ENCODE measurements around the gene PTMA. TPM values are rescaled to one million over a fixed set of nuclear protein-coding genes. Genes with fewer than 3 reads are reported as not detected.

Gene PTMA
- total and polyA plus RNA-seq, 11 donors: 143 to 707 (median 207) TPM

DNA sequence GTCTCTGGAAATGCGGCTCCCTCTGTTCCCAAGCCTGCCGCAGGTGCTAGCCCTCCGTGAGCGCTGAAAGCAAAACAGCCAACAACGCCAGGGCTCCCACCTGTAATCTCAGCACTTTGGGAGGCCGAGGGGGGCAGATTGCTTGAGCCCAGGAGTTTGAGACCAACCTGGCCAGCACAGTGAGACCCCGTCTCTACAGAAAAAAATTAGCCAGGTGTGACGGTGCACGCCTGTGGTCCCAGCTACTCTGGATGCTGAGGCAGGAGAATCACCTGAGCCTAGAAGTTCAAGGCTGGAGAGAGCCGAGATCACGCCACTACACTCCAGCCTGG is 41.3 kb upstream of the PTMA start:
- Histone ChIP-seq H3K36me3 (no peaks in the 10 kb centered on the region), H3K4me3 (peak overlapping the region; percentile 7 to 64 (median 56)), H3K4me1 (peaks cover 3 to 66% (median 46%) of the 10 kb centered on the region in 12 donors), H3K9me3 (no peaks in the 10 kb centered on the region), H3K27me3 (no peaks in the 10 kb centered on the region), H3K27ac (peak overlapping the region; percentile 96 to 100 (median 99))
- 20 to 27% (median 24%) methylated on average over 11 of the region's 11 CpGs for WGBS, 4 donors
- DNase-seq: no peak
- no peak for ATAC-seq
- TF ChIP-seq POLR2A (IDR thresholded peaks at IDR 0.05): no peak
- intact Hi-C loops (cut with DNase I): loop anchor here in 3 of 10 donors (2.0 to 5.0 kb wide), 3 partner anchors 24 to 54 kb away; partner anchors contain the start of gene PTMA (in 1 of the 3)

DNA sequence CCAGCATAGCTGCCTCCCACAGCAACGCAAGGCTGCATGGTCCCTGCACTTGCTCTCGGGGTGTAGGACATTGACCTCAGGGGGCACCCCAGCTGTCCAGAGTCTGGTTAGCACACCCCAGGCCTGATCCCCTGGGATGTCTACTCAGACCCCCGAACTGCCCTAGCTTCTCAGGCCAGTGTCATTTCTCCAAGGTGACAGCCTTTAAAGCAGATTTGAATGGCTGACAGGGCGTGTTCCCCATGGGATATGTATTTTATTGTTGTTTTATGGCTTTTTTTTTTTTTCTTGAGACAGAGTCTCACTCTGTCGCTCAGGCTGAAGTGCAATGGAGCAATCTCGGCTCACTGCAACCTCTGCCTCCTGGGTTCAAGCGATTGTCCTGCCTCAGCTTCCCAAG is 40.8 kb upstream of the PTMA start:
- H3K36me3 ChIP-seq: no peaks in the 10 kb centered on the region
- intact Hi-C loops (cut with DNase I): loop anchor here in 3 of 10 donors (2.0 to 5.0 kb wide), 3 partner anchors 25 to 55 kb away; partner anchors contain the start of gene PTMA (in 1 of the 3)
- no peaks in the 10 kb centered on the region for H3K27me3 ChIP-seq
- peak overlapping the region in 10 of 12 donors; percentile 52 to 64 (median 58) for H3K4me3 ChIP-seq
- DNase-seq: no peak
- H3K27ac ChIP-seq: peak overlapping the region; percentile 96 to 100 (median 99)
- H3K9me3 ChIP-seq: no peaks in the 10 kb centered on the region
- 64 to 70% (median 68%) methylated on average over 7 of the region's 7 CpGs for whole genome bisulfite sequencing, 4 donors
- TF ChIP-seq, protein P1, sequence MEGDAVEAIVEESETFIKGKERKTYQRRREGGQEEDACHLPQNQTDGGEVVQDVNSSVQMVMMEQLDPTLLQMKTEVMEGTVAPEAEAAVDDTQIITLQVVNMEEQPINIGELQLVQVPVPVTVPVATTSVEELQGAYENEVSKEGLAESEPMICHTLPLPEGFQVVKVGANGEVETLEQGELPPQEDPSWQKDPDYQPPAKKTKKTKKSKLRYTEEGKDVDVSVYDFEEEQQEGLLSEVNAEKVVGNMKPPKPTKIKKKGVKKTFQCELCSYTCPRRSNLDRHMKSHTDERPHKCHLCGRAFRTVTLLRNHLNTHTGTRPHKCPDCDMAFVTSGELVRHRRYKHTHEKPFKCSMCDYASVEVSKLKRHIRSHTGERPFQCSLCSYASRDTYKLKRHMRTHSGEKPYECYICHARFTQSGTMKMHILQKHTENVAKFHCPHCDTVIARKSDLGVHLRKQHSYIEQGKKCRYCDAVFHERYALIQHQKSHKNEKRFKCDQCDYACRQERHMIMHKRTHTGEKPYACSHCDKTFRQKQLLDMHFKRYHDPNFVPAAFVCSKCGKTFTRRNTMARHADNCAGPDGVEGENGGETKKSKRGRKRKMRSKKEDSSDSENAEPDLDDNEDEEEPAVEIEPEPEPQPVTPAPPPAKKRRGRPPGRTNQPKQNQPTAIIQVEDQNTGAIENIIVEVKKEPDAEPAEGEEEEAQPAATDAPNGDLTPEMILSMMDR (IDR thresholded peaks at IDR 0.05): no peak
- no peak for TF ChIP-seq POLR2A (IDR thresholded peaks at IDR 0.05)
- peaks cover 3 to 69% (median 48%) of the 10 kb centered on the region in 12 donors for H3K4me1 ChIP-seq
- no peak for ATAC-seq

DNA sequence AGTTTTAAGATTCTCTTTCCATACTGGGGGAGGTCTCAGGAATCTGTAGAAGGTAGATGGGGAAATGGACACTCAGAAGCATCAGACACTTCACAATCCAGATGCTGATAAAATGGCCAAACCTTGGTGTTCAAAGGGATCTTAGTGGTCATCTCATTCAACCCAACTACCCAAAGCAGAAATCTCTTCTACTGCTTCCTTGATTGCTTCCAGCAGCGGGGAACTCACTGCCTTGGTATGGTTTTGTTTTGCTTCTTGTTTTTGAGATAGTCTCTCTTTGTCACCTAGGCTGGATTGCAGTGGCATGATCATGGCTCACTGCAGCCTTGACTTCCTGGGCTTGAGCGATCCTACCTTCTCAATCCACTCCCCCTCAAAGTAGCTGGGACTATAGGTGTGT is 39.3 kb upstream of the PTMA start:
- Histone ChIP-seq H3K27me3 (no peaks in the 10 kb centered on the region), H3K4me3 (no peak overlapping the region), H3K9me3 (no peaks in the 10 kb centered on the region), H3K27ac (peak overlapping the region in 2 of 12 donors; percentile 0 to 96), H3K4me1 (peaks cover 3 to 80% (median 56%) of the 10 kb centered on the region in 12 donors), H3K36me3 (no peaks in the 10 kb centered on the region)
- WGBS, 4 donors: 98 to 100% (median 98%) methylated on average over 2 of the region's 2 CpGs
- DNase-seq (no peak), ATAC-seq (no peak)
- intact Hi-C loops (cut with DNase I): loop anchor here in 1 of 10 donors (5.0 kb wide), 1 partner anchor 38 kb away; the partner anchor contains the start of gene PTMA
- no peak for TF ChIP-seq POLR2A (IDR thresholded peaks at IDR 0.05)
- TF ChIP-seq, protein P1 (IDR thresholded peaks at IDR 0.05): no peak

DNA sequence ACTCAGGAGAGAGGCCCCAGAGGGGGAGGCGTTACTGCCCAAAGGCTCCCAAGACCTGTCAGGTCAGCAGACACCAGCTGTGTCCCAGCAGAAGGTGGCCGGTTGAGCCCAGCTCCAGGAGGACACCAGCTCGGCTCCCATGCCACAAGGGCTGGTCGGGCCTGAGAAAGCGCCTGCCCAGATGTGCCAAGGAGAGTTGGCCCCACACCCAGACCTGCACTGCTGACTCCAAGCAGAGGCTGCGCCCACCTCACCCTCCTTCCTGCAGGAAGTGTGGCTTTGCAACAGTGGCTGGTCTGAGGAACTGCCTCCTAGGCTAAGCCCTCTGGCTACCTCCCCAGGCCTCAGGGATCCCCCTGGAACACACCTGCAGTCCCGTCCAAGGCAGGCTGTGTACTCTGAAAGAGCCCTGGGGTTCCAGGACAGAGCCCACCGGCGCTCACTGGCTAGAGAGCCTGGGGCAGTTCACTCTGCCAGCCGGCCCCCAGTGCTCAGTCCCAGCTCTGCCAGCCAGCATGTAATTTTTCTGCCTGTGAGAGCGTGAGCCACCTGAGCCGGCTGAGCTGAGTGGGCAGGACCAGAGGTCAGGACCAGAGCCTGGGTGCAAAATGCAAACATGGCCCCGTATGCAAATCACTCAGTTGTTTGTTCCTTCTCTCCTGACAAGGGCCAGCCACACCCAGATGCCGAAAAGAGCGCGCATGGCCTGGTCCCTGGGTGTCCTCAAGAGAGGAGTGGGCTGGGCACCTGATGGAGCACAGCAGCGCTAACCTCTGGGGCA is 36.9 kb upstream of the PTMA start:
- H3K27me3 ChIP-seq: no peaks in the 10 kb centered on the region
- H3K27ac ChIP-seq: peak overlapping the region; percentile 50 to 98 (median 88)
- H3K36me3 ChIP-seq: no peaks in the 10 kb centered on the region
- no peak for ATAC-seq
- H3K4me1 ChIP-seq: peaks cover 7 to 78% (median 53%) of the 10 kb centered on the region in 12 donors
- no peak for DNase-seq
- 59 to 78% (median 70%) methylated on average over 9 to 17 of the region's 17 CpGs for WGBS, 4 donors
- TF ChIP-seq, protein P1 (IDR thresholded peaks at IDR 0.05): peak in 2 of 12 donors; percentile 10 to 24
- TF ChIP-seq POLR2A (IDR thresholded peaks at IDR 0.05): no peak
- H3K9me3 ChIP-seq: no peaks in the 10 kb centered on the region
- intact Hi-C loops (cut with DNase I): loop anchor here in 2 of 10 donors (1.0 to 5.0 kb wide), 3 partner anchors 59 to 109 kb away; no protein-coding TSS in a partner anchor
- H3K4me3 ChIP-seq: no peak overlapping the region

Measured in heart left ventricle (tissue), 16 donors.